ENCODE measurements around the gene RFC1. TPM values are rescaled to one million over a fixed set of nuclear protein-coding genes. Genes with fewer than 3 reads are reported as not detected.

RFC1 gene
- total and polyA plus RNA-seq, 9 of the 15 experiments (the other 6 are each of a cell fraction or from before 2014, with no cell fraction given): 16.8 to 85.6 (median 45.2) TPM

- TF ChIP-seq HMG20A (CRISPR knock-in tag; conservative IDR thresholded peaks at IDR 0.05): 0 out of 2 replicates have a peak, but pooled peaks have one; percentile 66
- TF ChIP-seq EP300 (IDR thresholded peaks at IDR 0.05; ENCODE audit: low read length): peak; percentile 50
- TF ChIP-seq ZFP91 (CRISPR knock-in tag; IDR thresholded peaks at IDR 0.05): no peak
- peak; percentile 75; the same call in 1 of the 2 replicates for TF ChIP-seq PML (IDR thresholded peaks at IDR 0.05; ENCODE audit: low read length)
- TF ChIP-seq ETS1 (conservative IDR thresholded peaks at IDR 0.05; ENCODE audit: control insufficient read depth, low read depth, low read length): no peak
- TF ChIP-seq ETV5 (CRISPR knock-in tag; IDR thresholded peaks at IDR 0.05; ENCODE audit: low read depth): no peak
- TF ChIP-seq ATF7 (IDR thresholded peaks at IDR 0.05): peak; percentile 27
- no peak for TF ChIP-seq POLR2A (conservative IDR thresholded peaks at IDR 0.05)
- TF ChIP-seq GATAD2B (IDR thresholded peaks at IDR 0.05; ENCODE audit: borderline replicate concordance): no peak
- TF ChIP-seq ZNF24 (IDR thresholded peaks at IDR 0.05): no peak
- TF ChIP-seq ZNF766 (CRISPR knock-in tag; conservative IDR thresholded peaks at IDR 0.05): peak; percentile 83
- TF ChIP-seq FOSL1 (tag; conservative IDR thresholded peaks at IDR 0.05): peak; percentile 61
- TF ChIP-seq FOXM1 (IDR thresholded peaks at IDR 0.05; ENCODE audit: low read depth): peak; percentile 85
- TF ChIP-seq FOXM1 (CRISPR knock-in tag; IDR thresholded peaks at IDR 0.05; ENCODE audit: low read depth): no peak
- TF ChIP-seq NCOR1 (IDR thresholded peaks at IDR 0.05): peak; percentile 84
- no peak for TF ChIP-seq PBX2 (CRISPR knock-in tag; IDR thresholded peaks at IDR 0.05; ENCODE audit: low read depth)
- TF ChIP-seq PBX2 (tag; conservative IDR thresholded peaks at IDR 0.05; ENCODE audit: low read depth): 0 out of 2 replicates have a peak, but pooled peaks have one; percentile 25
- no peak for TF ChIP-seq HNRNPL (IDR thresholded peaks at IDR 0.05; ENCODE audit: low read depth, low read length)
- TF ChIP-seq SMARCE1 (IDR thresholded peaks at IDR 0.05): peak; percentile 97
- TF ChIP-seq CCNT2 (IDR thresholded peaks at IDR 0.05; ENCODE audit: borderline replicate concordance, extremely low read depth, insufficient read length, low read depth, low read length): peak; percentile 60
- peak; percentile 87 for TF ChIP-seq TCF3 (CRISPR knock-in tag; IDR thresholded peaks at IDR 0.05)
- TF ChIP-seq ZNF175 (CRISPR knock-in tag; IDR thresholded peaks at IDR 0.05; ENCODE audit: low read depth): 0 out of 2 replicates have a peak, but pooled peaks have one; percentile 60
- no peak for TF ChIP-seq PHB (CRISPR knock-in tag; IDR thresholded peaks at IDR 0.05)
- no peak for TF ChIP-seq ZNF165 (CRISPR knock-in tag; IDR thresholded peaks at IDR 0.05; ENCODE audit: borderline replicate concordance)
- no peak for TF ChIP-seq NFRKB (IDR thresholded peaks at IDR 0.05; ENCODE audit: low read depth)
- TF ChIP-seq JUN (IDR thresholded peaks at IDR 0.05; ENCODE audit: borderline replicate concordance, low read depth, low read length): no peak
- no peak for TF ChIP-seq JUN (CRISPR knock-in tag; IDR thresholded peaks at IDR 0.05; ENCODE audit: borderline replicate concordance)
These were observed 3.1 kb upstream of the RFC1 start (continued) for GRCh38 chr4:39369301-39369700.
